GM12801 (cell line): ENCODE measurements around the gene LBH.

ENCODE experiments used
- CTCF ChIP-seq: IDR thresholded peaks from one replicate; pipeline ENCODE4 v1.5.1; 2011; ENCODE audit warnings: control low read depth; ENCODE audit not compliant: insufficient read length; ENCODE audit errors: extremely low read depth

The LBH gene

GRCh38 chr2:30192314-30192713 lies 39.0 kb upstream of the LBH start:
- TF ChIP-seq CTCF: no peak

- no peak for TF ChIP-seq CTCF
Measured at GRCh38 chr2:30193104-30193681, 38.1 kb upstream of the LBH start.

GRCh38 chr2:30194421-30194820 lies 36.9 kb upstream of the LBH start:
- no peak for TF ChIP-seq CTCF

GRCh38 chr2:30195016-30195415 lies 36.3 kb upstream of the LBH start:
- TF ChIP-seq CTCF: no peak

- no peak for TF ChIP-seq CTCF
Measured at GRCh38 chr2:30197570-30198192, 33.7 kb upstream of the LBH start.

- no peak for TF ChIP-seq CTCF
Measured at GRCh38 chr2:30201990-30202389, 29.3 kb upstream of the LBH start.

- TF ChIP-seq CTCF: no peak
Measured at GRCh38 chr2:30203156-30203555, 28.2 kb upstream of the LBH start.
